ENCODE measurements around the gene MAGIX. TPM values are rescaled to one million over a fixed set of nuclear protein-coding genes. Genes with fewer than 3 reads are reported as not detected.

Gene MAGIX
- total and polyA plus RNA-seq, 2 experiments from 2014 or later, result 0.66 to 0.83 TPM

GRCh38 chrX:49187526-49187925, 25.0 kb downstream of the MAGIX start (continued):
- TF ChIP-seq STAT1 (IDR thresholded peaks at IDR 0.05; ENCODE audit: unreplicated experiment), result no peak
- TF ChIP-seq, protein P1, sequence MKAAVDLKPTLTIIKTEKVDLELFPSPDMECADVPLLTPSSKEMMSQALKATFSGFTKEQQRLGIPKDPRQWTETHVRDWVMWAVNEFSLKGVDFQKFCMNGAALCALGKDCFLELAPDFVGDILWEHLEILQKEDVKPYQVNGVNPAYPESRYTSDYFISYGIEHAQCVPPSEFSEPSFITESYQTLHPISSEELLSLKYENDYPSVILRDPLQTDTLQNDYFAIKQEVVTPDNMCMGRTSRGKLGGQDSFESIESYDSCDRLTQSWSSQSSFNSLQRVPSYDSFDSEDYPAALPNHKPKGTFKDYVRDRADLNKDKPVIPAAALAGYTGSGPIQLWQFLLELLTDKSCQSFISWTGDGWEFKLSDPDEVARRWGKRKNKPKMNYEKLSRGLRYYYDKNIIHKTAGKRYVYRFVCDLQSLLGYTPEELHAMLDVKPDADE (IDR thresholded peaks at IDR 0.05), result no peak

DNA sequence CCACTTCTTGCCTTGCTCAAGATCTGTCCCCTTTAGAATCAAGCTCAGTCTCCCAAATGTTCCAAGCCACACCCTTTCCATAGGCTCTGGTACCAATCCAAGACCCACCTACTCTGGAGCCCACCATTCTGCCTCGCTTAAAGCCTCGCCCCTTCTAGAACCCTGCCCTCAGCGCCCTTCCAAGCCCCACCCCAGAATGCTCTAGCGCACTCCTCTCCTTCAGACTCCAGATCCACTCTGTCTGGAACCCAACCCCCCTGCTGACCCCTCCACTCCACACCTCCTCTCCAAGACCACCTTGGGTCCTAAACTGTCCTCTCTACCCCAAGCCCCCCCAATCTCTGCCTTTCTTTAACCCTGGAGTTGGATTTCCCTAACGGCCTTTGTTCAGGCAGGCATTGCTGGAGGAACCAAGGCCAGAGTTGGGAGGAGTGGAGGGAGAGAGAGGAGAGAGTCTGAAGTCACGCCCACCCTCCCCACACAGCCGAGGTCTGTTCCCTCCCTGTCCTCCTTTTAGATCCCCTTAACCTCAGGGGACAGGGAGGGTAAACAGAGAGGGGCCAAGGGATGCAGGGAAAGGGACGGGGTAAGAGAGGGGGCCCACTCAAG, 26.0 kb downstream of the MAGIX start:
- no peaks in the 10 kb centered on the region for H3K9me3 Mint-ChIP-seq
- Histone ChIP-seq H3K27ac (ENCODE audit: low read depth) (no peak overlapping the region), H3K4me3 (no peak overlapping the region), H4K20me1 (replicated peaks; ENCODE audit: insufficient read depth) (no peaks in the 10 kb centered on the region), H3K4me1 (ENCODE audit: insufficient read depth) (no peaks in the 10 kb centered on the region; the same call in 1 of the 2 replicates), H3K79me2 (replicated peaks; ENCODE audit: insufficient read depth) (no peaks in the 10 kb centered on the region), H2AFZ (no peak overlapping the region), H3K9me2 (ENCODE audit: insufficient read depth) (no peaks in the 10 kb centered on the region), H3K36me3 (ENCODE audit: insufficient read depth) (no peaks in the 10 kb centered on the region), H3K27me3 (ENCODE audit: insufficient read depth) (no peaks in the 10 kb centered on the region), H3F3A (replicated peaks; ENCODE audit: low read depth) (no peaks in the 10 kb centered on the region; the same call in 1 of the 2 replicates), H3K4me2 (no peak overlapping the region)
- H3K27me3 Mint-ChIP-seq (ENCODE audit: insufficient read depth, low read depth, poor library complexity), result peaks cover 14% of the 10 kb centered on the region
- H3K27ac Mint-ChIP-seq, result no peak overlapping the region
- no peak overlapping the region for H3K4me3 Mint-ChIP-seq
- ATAC-seq, result no peak
- peaks cover 2% of the 10 kb centered on the region; the same call in 1 of the 3 replicates for H3K36me3 Mint-ChIP-seq (ENCODE audit: low read depth)
- no peak for DNase-seq (ENCODE audit: low spot score)
- no peak for TF ChIP-seq CTCF (conservative IDR thresholded peaks at IDR 0.05; ENCODE audit: low read depth in 2 of 2)
- TF ChIP-seq NANOG (IDR thresholded peaks at IDR 0.05; ENCODE audit: borderline replicate concordance), result no peak
- TF ChIP-seq ZNF114 (CRISPR knock-in tag; IDR thresholded peaks at IDR 0.05), result no peak
- TF ChIP-seq, protein P2, sequence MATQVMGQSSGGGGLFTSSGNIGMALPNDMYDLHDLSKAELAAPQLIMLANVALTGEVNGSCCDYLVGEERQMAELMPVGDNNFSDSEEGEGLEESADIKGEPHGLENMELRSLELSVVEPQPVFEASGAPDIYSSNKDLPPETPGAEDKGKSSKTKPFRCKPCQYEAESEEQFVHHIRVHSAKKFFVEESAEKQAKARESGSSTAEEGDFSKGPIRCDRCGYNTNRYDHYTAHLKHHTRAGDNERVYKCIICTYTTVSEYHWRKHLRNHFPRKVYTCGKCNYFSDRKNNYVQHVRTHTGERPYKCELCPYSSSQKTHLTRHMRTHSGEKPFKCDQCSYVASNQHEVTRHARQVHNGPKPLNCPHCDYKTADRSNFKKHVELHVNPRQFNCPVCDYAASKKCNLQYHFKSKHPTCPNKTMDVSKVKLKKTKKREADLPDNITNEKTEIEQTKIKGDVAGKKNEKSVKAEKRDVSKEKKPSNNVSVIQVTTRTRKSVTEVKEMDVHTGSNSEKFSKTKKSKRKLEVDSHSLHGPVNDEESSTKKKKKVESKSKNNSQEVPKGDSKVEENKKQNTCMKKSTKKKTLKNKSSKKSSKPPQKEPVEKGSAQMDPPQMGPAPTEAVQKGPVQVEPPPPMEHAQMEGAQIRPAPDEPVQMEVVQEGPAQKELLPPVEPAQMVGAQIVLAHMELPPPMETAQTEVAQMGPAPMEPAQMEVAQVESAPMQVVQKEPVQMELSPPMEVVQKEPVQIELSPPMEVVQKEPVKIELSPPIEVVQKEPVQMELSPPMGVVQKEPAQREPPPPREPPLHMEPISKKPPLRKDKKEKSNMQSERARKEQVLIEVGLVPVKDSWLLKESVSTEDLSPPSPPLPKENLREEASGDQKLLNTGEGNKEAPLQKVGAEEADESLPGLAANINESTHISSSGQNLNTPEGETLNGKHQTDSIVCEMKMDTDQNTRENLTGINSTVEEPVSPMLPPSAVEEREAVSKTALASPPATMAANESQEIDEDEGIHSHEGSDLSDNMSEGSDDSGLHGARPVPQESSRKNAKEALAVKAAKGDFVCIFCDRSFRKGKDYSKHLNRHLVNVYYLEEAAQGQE (IDR thresholded peaks at IDR 0.05; ENCODE audit: unreplicated experiment), result no peak
- TF ChIP-seq ZNF331 (CRISPR knock-in tag; IDR thresholded peaks at IDR 0.05; ENCODE audit: low read depth), result no peak
- TF ChIP-seq, protein P3, sequence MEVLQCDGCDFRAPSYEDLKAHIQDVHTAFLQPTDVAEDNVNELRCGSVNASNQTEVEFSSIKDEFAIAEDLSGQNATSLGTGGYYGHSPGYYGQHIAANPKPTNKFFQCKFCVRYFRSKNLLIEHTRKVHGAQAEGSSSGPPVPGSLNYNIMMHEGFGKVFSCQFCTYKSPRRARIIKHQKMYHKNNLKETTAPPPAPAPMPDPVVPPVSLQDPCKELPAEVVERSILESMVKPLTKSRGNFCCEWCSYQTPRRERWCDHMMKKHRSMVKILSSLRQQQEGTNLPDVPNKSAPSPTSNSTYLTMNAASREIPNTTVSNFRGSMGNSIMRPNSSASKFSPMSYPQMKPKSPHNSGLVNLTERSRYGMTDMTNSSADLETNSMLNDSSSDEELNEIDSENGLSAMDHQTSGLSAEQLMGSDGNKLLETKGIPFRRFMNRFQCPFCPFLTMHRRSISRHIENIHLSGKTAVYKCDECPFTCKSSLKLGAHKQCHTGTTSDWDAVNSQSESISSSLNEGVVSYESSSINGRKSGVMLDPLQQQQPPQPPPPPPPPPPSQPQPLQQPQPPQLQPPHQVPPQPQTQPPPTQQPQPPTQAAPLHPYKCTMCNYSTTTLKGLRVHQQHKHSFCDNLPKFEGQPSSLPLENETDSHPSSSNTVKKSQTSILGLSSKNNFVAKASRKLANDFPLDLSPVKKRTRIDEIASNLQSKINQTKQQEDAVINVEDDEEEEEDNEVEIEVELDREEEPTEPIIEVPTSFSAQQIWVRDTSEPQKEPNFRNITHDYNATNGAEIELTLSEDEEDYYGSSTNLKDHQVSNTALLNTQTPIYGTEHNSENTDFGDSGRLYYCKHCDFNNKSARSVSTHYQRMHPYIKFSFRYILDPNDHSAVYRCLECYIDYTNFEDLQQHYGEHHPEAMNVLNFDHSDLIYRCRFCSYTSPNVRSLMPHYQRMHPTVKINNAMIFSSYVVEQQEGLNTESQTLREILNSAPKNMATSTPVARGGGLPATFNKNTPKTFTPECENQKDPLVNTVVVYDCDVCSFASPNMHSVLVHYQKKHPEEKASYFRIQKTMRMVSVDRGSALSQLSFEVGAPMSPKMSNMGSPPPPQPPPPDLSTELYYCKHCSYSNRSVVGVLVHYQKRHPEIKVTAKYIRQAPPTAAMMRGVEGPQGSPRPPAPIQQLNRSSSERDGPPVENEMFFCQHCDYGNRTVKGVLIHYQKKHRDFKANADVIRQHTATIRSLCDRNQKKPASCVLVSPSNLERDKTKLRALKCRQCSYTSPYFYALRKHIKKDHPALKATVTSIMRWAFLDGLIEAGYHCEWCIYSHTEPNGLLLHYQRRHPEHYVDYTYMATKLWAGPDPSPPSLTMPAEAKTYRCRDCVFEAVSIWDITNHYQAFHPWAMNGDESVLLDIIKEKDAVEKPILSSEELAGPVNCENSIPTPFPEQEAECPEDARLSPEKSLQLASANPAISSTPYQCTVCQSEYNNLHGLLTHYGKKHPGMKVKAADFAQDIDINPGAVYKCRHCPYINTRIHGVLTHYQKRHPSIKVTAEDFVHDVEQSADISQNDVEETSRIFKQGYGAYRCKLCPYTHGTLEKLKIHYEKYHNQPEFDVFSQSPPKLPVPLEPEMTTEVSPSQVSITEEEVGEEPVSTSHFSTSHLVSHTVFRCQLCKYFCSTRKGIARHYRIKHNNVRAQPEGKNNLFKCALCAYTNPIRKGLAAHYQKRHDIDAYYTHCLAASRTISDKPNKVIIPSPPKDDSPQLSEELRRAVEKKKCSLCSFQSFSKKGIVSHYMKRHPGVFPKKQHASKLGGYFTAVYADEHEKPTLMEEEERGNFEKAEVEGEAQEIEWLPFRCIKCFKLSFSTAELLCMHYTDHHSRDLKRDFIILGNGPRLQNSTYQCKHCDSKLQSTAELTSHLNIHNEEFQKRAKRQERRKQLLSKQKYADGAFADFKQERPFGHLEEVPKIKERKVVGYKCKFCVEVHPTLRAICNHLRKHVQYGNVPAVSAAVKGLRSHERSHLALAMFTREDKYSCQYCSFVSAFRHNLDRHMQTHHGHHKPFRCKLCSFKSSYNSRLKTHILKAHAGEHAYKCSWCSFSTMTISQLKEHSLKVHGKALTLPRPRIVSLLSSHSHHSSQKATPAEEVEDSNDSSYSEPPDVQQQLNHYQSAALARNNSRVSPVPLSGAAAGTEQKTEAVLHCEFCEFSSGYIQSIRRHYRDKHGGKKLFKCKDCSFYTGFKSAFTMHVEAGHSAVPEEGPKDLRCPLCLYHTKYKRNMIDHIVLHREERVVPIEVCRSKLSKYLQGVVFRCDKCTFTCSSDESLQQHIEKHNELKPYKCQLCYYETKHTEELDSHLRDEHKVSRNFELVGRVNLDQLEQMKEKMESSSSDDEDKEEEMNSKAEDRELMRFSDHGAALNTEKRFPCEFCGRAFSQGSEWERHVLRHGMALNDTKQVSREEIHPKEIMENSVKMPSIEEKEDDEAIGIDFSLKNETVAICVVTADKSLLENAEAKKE (CRISPR knock-in tag; IDR thresholded peaks at IDR 0.05), result no peak
- TF ChIP-seq, protein P1 (IDR thresholded peaks at IDR 0.05), result no peak
- no peak for TF ChIP-seq EZH2phosphoT487 (IDR thresholded peaks at IDR 0.05; ENCODE audit: unreplicated experiment)
- TF ChIP-seq POLR2AphosphoS5 (IDR thresholded peaks at IDR 0.05; ENCODE audit: low read depth), result no peak
- TF ChIP-seq JUNB (IDR thresholded peaks at IDR 0.05; ENCODE audit: unreplicated experiment), result no peak
- H3K4me1 Mint-ChIP-seq, result peaks cover 21% of the 10 kb centered on the region
